Liver (tissue), 9 donors: ENCODE results near the gene PPA2. TPM values are rescaled to one million over a fixed set of nuclear protein-coding genes. Genes with fewer than 3 reads are reported as not detected.

Experiments used
- DNase-seq: peaks from one replicate; pipeline ENCODE4 v3.0.0-alpha.2; 2017; ENCODE audit warnings: low spot score
- H3K27ac ChIP-seq, 2 donors: one replicate each; pipeline ENCODE4 v1.7.0; 2013; ENCODE audit warnings: inconsistent platforms in 2 of 2, low read length in 2 of 2, control low read depth in 1 of 2, low read depth in 1 of 2, mild to moderate bottlenecking in 1 of 2
- H3K27me3 ChIP-seq, 4 donors: one replicate each; pipeline versions ENCODE4 v1.6.1 to v1.7.0; 2013; ENCODE audit warnings: low read length in 3 of 4, inconsistent platforms in 1 of 4, mild to moderate bottlenecking in 1 of 4, moderate library complexity in 1 of 4; ENCODE audit not compliant: control insufficient read depth in 4 of 4, insufficient read depth in 4 of 4
- H3K36me3 ChIP-seq, 4 donors: one replicate each; pipeline versions ENCODE4 v1.6.1 to v1.7.0; 2013; ENCODE audit warnings: low read length in 3 of 4, mild to moderate bottlenecking in 3 of 4, low read depth in 1 of 4, moderate library complexity in 1 of 4; ENCODE audit not compliant: control insufficient read depth in 4 of 4, insufficient read depth in 3 of 4
- H3K4me1 ChIP-seq, 4 donors: one replicate each; pipeline versions ENCODE4 v1.6.1 to v1.7.0; 2013; ENCODE audit warnings: low read length in 3 of 4, mild to moderate bottlenecking in 3 of 4, moderate library complexity in 1 of 4; ENCODE audit not compliant: control insufficient read depth in 4 of 4, insufficient read depth in 4 of 4
- H3K4me3 ChIP-seq, 3 donors: one replicate each; pipeline versions ENCODE4 v1.6.1 to v1.7.0; 2013; ENCODE audit warnings: low read length in 3 of 3, control low read depth in 1 of 3, low read depth in 1 of 3, mild to moderate bottlenecking in 1 of 3
- H3K9ac ChIP-seq, 2 donors: one replicate each; pipeline ENCODE4 v1.7.0; 2013; ENCODE audit warnings: low read length in 2 of 2, mild to moderate bottlenecking in 2 of 2, moderate library complexity in 2 of 2, control low read depth in 1 of 2, low read depth in 1 of 2
- H3K9me3 ChIP-seq, 4 donors: one replicate each; pipeline versions ENCODE4 v1.6.1 to v1.7.0; 2013; ENCODE audit warnings: low read length in 3 of 4; ENCODE audit not compliant: control insufficient read depth in 4 of 4
- CTCF ChIP-seq: fragments of 150-350 bp; IDR thresholded peaks from 2 replicates; pipeline ENCODE4 v1.5.1; 2017; ENCODE audit warnings: improper control_type of control experiment, low read depth, low read length; ENCODE audit not compliant: missing input control
- EGR1 ChIP-seq, 2 donors: IDR thresholded peaks; 2 replicates each; pipeline ENCODE4 v1.6.1; 2016 to 2018; ENCODE audit warnings: antibody characterized with exemption in 2 of 2, low read depth in 2 of 2
- FOXA1 ChIP-seq: IDR thresholded peaks from 2 replicates; pipeline ENCODE4 v1.6.1; 2016; ENCODE audit warnings: antibody characterized with exemption
- FOXA2 ChIP-seq: IDR thresholded peaks from 2 replicates; pipeline ENCODE4 v1.6.1; 2016; ENCODE audit warnings: antibody characterized with exemption
- GABPA ChIP-seq, 2 donors: IDR thresholded peaks in 1 of 2; conservative IDR thresholded peaks in 1 of 2; 2 replicates each; pipeline ENCODE4 v1.6.1; 2016; ENCODE audit warnings: antibody characterized with exemption in 2 of 2, mild to moderate bottlenecking in 1 of 2, moderate library complexity in 1 of 2
- HNF4A ChIP-seq, 2 donors: conservative IDR thresholded peaks; 2 replicates each; pipeline ENCODE4 v1.6.1; 2016; ENCODE audit warnings: antibody characterized with exemption in 2 of 2, mild to moderate bottlenecking in 2 of 2
- HNF4G ChIP-seq: IDR thresholded peaks from 2 replicates; pipeline ENCODE4 v1.6.1; 2016; ENCODE audit warnings: antibody characterized with exemption
- JUND ChIP-seq, 2 donors: IDR thresholded peaks; 2 replicates each; pipeline ENCODE4 v1.6.1; 2016; ENCODE audit warnings: antibody characterized with exemption in 2 of 2
- NR2F2 ChIP-seq: IDR thresholded peaks from 2 replicates; pipeline ENCODE4 v1.6.1; 2016; ENCODE audit warnings: antibody characterized with exemption
- RAD21 ChIP-seq, 2 donors: IDR thresholded peaks; 2 replicates each; pipeline ENCODE4 v1.6.1; 2016; ENCODE audit warnings: antibody characterized with exemption in 2 of 2, mild to moderate bottlenecking in 2 of 2
- RXRA ChIP-seq, 2 donors: IDR thresholded peaks; 2 replicates each; pipeline ENCODE4 v1.6.1; 2017 to 2018; ENCODE audit warnings: antibody characterized with exemption in 2 of 2, mild to moderate bottlenecking in 1 of 2
- SP1 ChIP-seq: IDR thresholded peaks from 2 replicates; pipeline ENCODE4 v1.6.1; 2018; ENCODE audit warnings: antibody characterized with exemption, mild to moderate bottlenecking
- TAF1 ChIP-seq: conservative IDR thresholded peaks from 2 replicates; pipeline ENCODE4 v1.6.1; 2016; ENCODE audit warnings: antibody characterized with exemption, mild to moderate bottlenecking
- YY1 ChIP-seq: IDR thresholded peaks from 2 replicates; pipeline ENCODE4 v1.6.1; 2016; ENCODE audit warnings: antibody characterized with exemption, mild to moderate bottlenecking
- WGBS: extraction: QIAGEN DNeasy Blood & Tissue Kit; methylation state at CpG from one replicate; pipeline ENCODE4 v1.1.7; 2013; 5-methylcytosine and 5-hydroxymethylcytosine counted together
- polyA plus RNA-seq, 2 donors: library from polyadenylated mRNA; stranded (reverse) in 1 of 2; unstranded in 1 of 2; fragments of 200-250 nt in 1 of 2; fragments of >200 nt in 1 of 2; fragmentation: Nextera tagmentation in 1 of 2; extraction: Ambion mirVana in 1 of 2; gene quantifications; one replicate each; pipeline versions ENCODE4 v1.2.1 to v1.2.3, GENCODE V29; 2013 to 2015
- total RNA-seq, 2 donors: library from RNA; depleted of rRNA; stranded (reverse); fragments of >200 nt; gene quantifications; one replicate each; pipeline ENCODE4 v1.2.3, GENCODE V29; 2014
- TF ChIP-seq, protein P1 (sequence below): IDR thresholded peaks from 2 replicates; pipeline ENCODE4 v1.6.1; 2016; ENCODE audit warnings: antibody characterized with exemption
- TF ChIP-seq, protein P2 (sequence below): IDR thresholded peaks from 2 replicates; pipeline ENCODE4 v1.6.1; 2016; ENCODE audit warnings: antibody characterized with exemption, mild to moderate bottlenecking
- TF ChIP-seq, protein P3 (sequence below): IDR thresholded peaks from 2 replicates; pipeline ENCODE4 v1.6.1; 2016; ENCODE audit warnings: antibody characterized with exemption
- TF ChIP-seq, protein P4 (sequence below): IDR thresholded peaks from 2 replicates; pipeline ENCODE4 v1.6.1; 2016; ENCODE audit warnings: antibody characterized with exemption
- donor health status: healthy.
- donor health status: healthy.
- donor health status: healthy.
- donor health status: healthy.
- donor health status: healthy.

The PPA2 gene
- total and polyA plus RNA-seq, 4 donors: 48.3 to 102 (median 70.8) TPM

GRCh38 chr4:105422207-105422920, 51.5 kb downstream of the PPA2 start:
- H3K4me3 ChIP-seq: no peak overlapping the region
- TF ChIP-seq, protein P1, sequence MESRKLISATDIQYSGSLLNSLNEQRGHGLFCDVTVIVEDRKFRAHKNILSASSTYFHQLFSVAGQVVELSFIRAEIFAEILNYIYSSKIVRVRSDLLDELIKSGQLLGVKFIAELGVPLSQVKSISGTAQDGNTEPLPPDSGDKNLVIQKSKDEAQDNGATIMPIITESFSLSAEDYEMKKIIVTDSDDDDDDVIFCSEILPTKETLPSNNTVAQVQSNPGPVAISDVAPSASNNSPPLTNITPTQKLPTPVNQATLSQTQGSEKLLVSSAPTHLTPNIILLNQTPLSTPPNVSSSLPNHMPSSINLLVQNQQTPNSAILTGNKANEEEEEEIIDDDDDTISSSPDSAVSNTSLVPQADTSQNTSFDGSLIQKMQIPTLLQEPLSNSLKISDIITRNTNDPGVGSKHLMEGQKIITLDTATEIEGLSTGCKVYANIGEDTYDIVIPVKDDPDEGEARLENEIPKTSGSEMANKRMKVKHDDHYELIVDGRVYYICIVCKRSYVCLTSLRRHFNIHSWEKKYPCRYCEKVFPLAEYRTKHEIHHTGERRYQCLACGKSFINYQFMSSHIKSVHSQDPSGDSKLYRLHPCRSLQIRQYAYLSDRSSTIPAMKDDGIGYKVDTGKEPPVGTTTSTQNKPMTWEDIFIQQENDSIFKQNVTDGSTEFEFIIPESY: no peak
- TF ChIP-seq HNF4A (conservative IDR thresholded peaks at IDR 0.05): peak in 1 of 2 donors; percentile 19
- no peak for TF ChIP-seq HNF4G
- H3K27me3 ChIP-seq: no peaks in the 10 kb centered on the region
- H3K27ac ChIP-seq: no peak overlapping the region
- H3K9ac ChIP-seq: no peak overlapping the region
- no peaks in the 10 kb centered on the region for H3K9me3 ChIP-seq
- WGBS: 90% methylated on average over 3 of the region's 3 CpGs
- peaks cover 0 to 7% (median 6%) of the 10 kb centered on the region in 4 donors for H3K36me3 ChIP-seq
- no peaks in the 10 kb centered on the region for H3K4me1 ChIP-seq
- DNase-seq: no peak

DNA sequence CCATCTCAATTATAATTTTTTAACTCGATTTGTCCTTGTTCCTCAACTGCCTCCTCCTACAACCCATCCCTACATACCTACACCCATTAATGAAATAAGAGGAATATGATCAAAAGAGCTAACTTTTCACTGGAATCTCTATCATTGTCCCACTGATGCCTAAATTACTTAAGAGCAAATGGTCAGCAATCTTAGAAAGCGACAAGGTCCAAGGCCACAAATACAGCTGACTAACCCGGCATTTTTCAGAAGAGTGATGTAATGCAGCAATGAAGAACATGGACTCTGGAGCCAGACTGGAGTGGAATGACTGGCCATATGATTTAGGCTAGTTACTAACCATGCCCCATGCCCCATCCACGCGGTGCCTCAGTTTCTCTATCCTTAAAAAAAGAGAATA, 56.2 kb downstream of the PPA2 start:
- no peak overlapping the region for H3K4me3 ChIP-seq
- TF ChIP-seq CTCF: no peak
- TF ChIP-seq, protein P1: no peak
- TF ChIP-seq SP1: no peak
- peak; percentile 41 for TF ChIP-seq HNF4G
- TF ChIP-seq TAF1: no peak
- no peak for TF ChIP-seq EGR1 (IDR thresholded peaks at IDR 0.05; ENCODE audit: low read depth in 2 of 2)
- TF ChIP-seq FOXA1: no peak
- TF ChIP-seq YY1: peak; percentile 14
- TF ChIP-seq RAD21 (IDR thresholded peaks at IDR 0.05): no peak
- no peak for TF ChIP-seq NR2F2
- TF ChIP-seq FOXA2: no peak
- TF ChIP-seq, protein P2, sequence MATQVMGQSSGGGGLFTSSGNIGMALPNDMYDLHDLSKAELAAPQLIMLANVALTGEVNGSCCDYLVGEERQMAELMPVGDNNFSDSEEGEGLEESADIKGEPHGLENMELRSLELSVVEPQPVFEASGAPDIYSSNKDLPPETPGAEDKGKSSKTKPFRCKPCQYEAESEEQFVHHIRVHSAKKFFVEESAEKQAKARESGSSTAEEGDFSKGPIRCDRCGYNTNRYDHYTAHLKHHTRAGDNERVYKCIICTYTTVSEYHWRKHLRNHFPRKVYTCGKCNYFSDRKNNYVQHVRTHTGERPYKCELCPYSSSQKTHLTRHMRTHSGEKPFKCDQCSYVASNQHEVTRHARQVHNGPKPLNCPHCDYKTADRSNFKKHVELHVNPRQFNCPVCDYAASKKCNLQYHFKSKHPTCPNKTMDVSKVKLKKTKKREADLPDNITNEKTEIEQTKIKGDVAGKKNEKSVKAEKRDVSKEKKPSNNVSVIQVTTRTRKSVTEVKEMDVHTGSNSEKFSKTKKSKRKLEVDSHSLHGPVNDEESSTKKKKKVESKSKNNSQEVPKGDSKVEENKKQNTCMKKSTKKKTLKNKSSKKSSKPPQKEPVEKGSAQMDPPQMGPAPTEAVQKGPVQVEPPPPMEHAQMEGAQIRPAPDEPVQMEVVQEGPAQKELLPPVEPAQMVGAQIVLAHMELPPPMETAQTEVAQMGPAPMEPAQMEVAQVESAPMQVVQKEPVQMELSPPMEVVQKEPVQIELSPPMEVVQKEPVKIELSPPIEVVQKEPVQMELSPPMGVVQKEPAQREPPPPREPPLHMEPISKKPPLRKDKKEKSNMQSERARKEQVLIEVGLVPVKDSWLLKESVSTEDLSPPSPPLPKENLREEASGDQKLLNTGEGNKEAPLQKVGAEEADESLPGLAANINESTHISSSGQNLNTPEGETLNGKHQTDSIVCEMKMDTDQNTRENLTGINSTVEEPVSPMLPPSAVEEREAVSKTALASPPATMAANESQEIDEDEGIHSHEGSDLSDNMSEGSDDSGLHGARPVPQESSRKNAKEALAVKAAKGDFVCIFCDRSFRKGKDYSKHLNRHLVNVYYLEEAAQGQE: no peak
- TF ChIP-seq HNF4A (conservative IDR thresholded peaks at IDR 0.05): peak; percentile 69 to 88
- no peak for TF ChIP-seq GABPA (IDR thresholded peaks at IDR 0.05 in 1 of 2, conservative IDR thresholded peaks at IDR 0.05 in 1 of 2)
- no peak for TF ChIP-seq JUND (IDR thresholded peaks at IDR 0.05)
- TF ChIP-seq, protein P3, sequence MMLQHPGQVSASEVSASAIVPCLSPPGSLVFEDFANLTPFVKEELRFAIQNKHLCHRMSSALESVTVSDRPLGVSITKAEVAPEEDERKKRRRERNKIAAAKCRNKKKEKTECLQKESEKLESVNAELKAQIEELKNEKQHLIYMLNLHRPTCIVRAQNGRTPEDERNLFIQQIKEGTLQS: peak; percentile 41
- no peak for TF ChIP-seq RXRA (IDR thresholded peaks at IDR 0.05)
- TF ChIP-seq, protein P4, sequence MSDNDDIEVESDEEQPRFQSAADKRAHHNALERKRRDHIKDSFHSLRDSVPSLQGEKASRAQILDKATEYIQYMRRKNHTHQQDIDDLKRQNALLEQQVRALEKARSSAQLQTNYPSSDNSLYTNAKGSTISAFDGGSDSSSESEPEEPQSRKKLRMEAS: no peak
- no peaks in the 10 kb centered on the region for H3K4me1 ChIP-seq
- no peak for DNase-seq
- 83% methylated on average over 5 of the region's 5 CpGs for WGBS
- H3K36me3 ChIP-seq: peaks cover 0 to 5% (median 3%) of the 10 kb centered on the region in 4 donors
- H3K27ac ChIP-seq: no peak overlapping the region
- H3K9ac ChIP-seq: no peak overlapping the region
- H3K9me3 ChIP-seq: no peaks in the 10 kb centered on the region
- no peaks in the 10 kb centered on the region for H3K27me3 ChIP-seq
